HS-27A (cell line): ENCODE results near the gene SLC2A9.

Source experiments
- DNase-seq: peaks from one replicate; pipeline ENCODE4 v3.0.0-alpha.2; 2012; ENCODE audit warnings: low read depth, missing footprints

SLC2A9 gene

DNA sequence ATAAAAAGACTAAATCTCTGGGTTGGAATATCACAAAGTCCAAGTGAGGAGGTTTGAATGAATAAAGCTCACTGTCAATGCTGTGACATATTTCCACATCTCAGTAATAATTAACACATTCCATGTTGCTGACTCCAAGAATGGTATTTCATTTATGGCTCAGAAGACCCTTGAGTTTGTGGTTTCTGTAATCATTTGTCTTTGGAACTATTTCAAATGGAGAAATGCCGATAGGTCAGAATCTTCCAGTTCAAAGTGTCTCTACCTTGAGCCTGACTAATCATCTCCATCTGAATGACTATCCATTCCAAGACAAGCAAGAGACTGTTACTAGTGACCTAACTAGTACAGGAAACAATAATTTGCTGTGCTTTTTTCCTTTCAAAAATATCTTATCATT lies 24.2 kb upstream of the SLC2A9 start:
- DNase-seq, result no peak

DNA sequence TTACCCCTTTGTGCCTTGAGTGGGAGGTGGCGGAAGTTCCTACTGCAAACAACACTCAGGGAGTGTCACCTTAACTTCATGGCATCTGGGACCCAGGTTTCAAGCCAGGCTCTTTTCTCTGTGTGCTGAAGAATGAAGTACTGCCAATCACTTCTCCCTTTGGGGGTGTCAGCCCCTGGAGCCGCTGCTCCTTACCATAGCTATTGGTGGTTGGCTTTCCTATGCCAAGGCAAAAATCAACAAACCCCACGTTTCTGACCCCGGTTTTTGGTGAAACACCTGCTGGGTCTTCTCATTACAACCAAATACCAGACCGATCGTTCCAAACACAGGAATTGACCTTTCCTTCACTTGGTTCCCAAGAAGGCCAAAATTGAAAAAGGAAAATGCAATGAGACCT lies 19.7 kb upstream of the SLC2A9 start:
- no peak for DNase-seq

DNA sequence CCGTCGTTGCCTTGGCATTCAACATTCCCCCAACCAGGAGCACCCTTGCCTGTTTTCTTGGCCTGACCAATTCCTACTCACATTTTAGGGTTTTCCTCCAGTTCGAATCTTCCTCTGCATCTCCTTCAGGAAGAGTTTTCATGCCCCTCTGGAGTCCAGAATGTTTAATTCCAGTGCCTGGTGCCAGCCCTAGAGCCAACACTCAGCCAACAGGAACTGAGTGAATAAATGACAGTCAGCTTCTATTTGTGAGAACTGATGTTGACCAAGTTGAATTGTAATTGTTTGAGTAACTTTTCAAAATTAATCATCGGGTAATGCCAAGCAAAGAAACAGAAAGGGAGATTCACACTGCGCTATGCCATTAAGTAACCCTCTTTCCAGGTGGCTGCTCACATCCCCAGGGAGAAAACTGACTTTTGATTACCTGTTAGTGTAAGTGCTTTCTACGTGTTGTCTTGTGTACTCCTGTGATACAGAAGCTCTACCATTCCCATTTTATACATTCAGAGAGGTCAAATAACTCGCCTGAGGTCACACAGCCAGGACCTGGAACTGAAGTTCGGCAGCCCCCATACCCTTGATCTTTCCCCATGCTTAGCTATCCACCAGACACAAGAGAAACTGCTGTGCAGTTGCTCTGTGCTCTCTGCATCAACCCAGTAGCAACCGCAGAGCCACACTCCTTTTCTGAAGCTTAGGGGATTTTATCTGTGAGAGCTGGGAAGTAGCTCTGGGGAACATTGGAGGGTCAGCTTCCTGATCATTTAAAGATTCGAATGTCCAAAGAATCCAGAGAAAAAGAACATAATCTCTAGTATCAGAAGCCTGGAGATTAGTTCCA lies 19.0 kb upstream of the SLC2A9 start:
- no peak for DNase-seq

DNA sequence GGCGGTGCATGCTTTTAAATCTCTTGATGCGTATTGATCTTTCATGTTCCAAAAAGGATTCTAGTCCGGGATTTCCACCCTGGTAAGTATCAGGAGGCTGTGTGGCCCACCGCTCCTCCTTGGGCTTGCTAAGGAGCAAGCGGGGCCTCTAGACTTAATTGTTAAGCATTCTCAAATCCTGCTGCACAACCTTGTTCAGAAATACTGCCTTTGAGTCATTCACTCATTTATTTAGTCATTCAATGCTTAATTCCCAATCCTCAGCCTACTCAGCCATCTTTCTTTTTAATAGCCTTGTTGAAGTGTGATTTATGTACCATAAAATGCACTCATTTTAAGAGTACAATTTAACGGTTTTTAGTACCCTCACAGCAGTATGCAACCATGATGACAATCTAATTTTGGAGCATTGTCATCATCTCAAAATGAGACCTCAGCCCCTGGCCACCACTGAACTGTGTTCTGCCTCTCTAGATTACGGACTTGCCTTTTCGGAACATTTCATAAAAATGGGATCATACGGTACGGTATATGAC lies 15.6 kb upstream of the SLC2A9 start:
- DNase-seq, result no peak

DNA sequence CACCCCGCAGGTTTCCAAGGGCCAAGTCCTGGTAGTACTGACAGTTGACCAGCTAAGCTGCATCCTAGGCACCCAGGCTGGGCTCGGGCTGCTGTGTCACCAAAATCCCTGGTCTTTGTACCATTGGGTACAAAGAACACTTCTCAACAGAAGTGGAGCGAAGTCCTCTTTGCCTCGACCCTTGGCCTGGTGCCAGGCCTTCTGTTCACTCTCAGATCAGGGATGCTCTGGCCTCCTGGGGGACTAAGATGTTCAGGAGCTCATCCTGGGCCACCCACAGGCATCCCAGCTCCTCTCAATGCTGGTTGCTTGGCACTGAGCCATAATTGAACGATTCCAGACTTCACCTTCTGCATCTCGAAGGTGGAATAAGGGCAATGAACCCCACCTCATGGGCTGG lies 13.8 kb upstream of the SLC2A9 start:
- no peak for DNase-seq

DNA sequence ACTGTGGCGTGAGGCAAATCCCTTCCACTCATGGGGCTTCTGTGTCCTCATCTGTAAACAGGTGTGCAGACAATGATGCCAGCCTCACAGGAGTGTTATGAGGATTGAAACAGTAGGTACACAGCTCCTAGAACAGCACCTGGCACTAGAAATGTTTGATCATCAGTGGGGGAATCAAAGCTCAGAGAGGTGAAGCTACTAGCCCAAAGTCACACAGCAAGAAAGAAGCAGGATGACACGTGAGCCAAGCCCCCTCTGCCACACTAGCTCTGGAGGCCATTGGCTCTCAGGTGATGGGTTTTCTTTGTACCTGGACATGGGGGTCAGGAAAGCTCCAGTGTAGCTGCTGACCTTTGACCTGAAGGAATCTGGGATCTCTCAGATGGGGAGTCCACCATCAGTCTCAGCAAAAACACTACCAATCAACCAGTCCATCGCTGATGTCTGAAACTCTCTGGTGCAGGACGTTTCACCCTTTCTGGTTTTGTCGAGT lies 13.4 kb upstream of the SLC2A9 start:
- DNase-seq, result no peak

DNA sequence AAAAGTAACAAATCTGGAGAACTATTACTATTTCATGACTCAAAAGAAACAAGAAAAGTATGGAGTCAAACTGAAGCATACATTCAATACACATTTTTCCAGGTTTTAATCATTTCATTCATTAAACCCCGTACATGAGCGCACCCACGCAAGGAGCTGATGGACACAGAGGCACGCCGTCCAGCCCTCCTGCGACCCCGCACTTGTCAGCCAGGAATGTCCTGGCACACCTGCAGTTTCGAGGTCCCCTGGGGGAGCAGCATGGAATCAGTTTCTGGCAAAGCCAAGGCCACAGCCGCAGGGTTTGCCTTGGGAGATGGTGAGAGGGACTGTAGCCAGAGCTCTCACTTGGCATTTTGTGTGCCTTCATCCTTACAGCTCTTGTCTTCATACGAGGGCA lies 12.8 kb upstream of the SLC2A9 start:
- no peak for DNase-seq

DNA sequence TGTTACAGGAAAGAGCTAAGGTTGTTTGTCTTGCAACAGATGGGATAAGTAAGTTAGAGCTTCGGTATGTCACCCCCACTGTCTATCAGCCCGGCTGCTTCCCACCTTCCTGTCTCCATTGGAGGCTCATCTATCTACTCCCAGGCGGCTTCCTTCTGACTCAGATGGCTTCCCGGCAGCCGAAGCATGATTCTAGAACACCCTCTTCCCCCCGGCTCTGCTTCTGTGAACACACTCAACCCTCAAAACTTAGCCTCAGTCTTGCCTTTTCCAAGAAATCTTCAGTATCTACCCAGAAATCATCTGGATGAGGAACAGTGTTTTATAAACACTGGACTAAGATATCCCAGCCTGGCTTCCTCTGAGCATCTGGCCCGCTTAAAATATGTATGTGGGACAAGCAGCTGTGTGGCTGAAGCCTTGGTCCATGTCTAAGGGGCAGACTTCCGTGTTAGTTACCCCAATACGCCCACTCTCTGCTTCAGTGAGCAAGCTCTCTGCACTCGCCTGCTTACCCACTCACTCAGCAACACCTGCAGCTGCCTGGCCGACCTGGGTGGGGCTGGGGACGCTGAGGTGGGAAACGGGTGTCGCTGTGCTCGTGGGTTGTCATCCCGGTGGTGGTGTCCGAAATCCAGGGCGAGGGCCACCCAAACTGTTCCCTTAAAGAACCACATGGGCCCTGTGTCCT lies 12.0 kb upstream of the SLC2A9 start:
- no peak for DNase-seq

DNA sequence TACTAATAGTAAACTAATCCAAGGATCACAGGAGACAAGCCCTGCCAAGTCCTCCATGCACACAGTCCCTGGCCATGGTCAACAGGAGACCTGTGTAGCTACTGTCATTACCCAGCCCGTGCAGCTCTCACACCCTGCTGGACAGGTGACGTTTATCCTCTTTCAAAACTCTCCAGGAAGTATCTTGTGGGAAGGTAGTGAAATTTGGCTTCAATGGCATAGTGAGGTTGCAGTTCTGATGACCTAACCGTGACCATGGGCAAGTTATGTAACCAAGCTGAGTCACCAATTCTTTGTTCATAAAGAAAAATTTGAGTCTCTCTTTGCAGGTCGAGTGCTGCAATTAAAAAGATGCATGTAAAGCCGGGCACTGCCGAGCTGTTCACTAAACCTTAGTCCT lies 11.3 kb upstream of the SLC2A9 start:
- DNase-seq, result no peak

DNA sequence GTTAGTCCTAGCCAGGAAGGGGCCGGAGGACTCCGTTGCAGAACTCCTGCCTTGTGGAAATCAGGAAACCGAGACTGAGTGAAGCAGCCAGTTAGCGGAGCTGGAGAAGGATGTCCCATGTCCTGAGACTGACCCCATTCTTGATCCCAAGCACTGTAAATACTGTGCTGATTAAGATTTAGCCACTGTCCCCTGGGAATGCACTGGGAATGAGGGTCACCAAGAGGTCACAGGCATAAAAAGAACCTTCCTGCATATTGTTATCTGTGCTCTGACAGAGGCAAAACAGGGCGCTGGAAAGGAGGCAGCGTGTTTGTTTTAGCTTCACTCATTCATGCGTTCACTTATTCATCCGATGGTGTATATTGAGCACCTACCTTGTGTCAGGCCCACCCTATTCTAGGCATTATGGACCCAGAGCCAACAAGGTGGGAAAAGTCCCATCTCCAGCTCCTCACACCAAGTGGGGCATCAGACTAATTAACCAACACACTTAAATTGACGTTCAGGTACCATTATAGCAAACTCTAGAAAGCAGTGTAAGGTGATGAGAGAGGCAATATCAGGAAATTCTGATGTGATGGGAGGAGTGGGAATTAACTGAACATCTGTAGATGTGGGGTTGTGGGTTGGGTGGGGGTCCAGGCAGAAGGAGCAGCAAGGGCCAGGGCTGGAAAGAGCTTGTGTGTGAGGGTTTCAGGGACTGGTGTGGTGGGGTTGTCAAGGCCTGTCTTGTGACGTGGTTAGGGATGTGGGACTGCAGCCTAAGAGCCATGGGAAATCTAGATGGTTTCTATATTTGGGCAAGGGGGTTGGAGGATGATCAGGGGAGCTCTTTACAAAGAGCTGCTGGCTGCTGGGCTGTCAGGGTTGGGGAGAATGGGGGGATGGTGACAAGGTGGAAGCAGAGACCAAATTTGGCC lies 10.6 kb upstream of the SLC2A9 start:
- no peak for DNase-seq

DNA sequence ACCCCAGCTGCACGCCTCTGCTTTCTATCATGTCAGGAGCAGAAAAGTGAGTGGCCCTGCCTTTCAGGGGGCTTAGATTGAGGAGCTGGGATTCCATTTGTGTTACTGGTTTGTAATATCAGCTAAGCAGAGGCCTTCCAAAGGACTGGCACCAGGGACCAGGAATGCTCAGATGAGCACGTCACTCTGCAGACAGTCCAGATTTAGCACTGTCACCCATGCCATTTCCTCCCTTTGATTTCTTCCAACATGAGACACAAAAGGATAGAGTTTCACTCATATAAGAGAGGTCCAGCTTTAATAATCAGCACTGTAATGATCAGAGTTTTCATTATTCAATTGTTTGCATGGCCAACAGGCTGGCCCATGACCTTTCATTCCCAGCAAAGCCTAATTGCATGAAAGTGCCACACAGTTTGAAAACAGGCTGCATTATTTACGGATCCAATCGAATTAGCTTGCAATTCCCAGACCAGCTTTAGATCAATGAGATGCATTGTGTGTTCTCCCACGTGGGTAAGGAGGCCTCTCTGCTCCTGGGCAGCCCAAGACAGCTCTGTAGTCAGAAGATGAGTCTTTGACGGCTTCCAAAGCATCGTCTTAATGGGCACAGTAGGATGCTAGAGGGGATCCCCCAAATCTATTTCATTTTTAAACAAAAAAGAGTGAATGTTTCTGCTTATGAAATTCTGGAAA lies 9.8 kb upstream of the SLC2A9 start:
- no peak for DNase-seq

DNA sequence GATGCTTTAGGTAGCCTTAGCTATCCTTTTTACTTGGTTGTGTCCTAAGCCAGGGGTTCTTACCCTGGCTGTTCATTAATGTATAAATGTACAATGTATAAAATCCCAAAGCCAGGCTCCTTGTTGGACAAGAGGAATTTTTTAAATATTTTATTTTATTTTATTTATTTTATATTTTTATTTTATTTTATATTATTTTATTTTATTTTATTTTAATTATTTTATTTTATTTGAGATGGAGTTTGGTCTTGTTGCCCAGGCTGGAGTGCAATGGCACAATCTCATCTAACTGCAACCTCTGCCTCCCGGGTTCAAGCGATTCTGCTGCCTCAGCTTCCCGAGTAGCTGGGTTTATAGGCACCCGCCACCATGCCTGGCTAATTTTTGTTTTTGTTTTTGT lies 8.1 kb upstream of the SLC2A9 start:
- DNase-seq, result no peak

DNA sequence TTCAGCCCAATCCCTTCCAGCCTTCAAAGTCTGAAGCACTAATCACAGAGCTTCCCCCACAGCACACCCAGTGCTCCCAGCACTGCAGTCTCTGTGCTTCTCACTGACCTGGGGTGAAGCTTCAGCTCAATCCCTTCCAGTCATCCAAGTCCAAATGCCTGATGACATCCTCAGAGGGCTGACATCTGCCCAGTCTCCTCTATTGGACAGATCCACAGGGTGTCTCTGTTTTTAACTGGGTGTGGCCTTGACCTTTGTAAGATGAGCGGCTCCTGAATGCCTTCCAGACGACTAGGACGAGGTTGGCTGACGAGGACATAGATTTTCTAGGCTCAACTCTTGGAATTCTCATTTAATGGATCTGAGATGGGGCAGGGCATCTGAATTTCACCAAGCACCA lies 7.6 kb upstream of the SLC2A9 start:
- DNase-seq, result no peak

DNA sequence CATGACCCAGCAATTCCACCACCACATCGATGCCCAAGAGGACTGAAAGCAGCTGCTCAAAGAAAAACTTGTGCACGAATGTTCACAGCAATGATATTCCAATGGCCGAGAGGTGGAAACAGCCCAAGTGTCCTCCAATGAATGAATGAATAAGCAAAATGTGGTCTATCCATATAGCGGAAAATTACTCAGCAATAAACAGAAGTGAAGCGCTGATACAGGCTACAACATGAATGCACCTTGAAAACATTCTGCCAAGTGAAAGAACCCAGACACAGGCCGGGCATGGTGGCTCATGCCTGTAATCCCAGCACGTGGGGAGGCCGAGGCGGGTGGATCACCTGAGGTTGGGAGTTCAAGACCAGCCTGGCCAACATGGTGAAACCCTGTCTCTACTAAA lies 5.2 kb upstream of the SLC2A9 start:
- no peak for DNase-seq

DNA sequence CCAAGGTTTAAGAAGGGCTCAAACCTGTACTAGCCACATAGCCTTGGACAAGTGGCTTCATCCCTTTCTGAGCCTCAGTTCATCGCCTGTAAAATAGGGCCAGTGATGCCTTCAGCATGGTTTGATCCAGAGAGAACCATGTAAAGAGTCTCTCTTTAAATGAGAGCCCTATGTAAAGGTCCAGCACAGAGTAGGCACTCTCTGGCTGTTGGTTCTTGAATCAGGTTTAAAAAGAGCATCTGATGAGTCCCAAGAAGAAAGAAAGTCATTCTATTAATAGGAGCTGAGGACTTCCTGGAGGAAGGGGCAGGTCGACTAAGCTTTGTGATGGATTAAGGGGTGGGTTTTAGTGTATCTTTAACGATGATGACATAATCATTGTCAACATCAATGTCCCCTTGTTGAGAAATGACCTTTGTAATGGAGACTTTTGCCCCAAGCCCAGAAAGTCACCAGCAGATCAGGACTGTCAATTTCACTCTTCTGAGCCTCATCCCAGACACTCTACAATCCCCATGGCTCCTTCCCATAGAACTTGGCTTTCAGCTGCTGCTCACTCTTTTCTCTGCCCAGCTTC lies 4.0 kb upstream of the SLC2A9 start:
- DNase-seq, result no peak

DNA sequence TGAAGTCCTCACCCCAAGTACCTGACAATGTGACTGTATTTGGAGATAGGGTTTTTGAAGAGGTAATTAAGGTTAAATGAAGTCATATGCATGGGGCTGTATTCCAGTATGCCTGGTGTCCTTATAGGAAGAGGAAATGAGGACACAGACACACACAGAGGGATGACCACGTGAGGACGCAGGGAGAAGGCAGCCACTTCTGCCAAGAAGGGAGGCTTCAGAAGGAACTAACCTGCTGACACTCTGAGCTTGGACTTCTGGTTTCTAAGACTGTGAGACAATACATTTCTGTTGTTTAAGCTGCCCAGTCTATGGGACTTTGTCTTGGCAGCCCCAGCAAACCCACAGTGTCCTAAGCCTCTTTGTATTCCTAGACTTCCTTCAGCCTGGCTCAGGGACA lies 3.0 kb upstream of the SLC2A9 start:
- no peak for DNase-seq

DNA sequence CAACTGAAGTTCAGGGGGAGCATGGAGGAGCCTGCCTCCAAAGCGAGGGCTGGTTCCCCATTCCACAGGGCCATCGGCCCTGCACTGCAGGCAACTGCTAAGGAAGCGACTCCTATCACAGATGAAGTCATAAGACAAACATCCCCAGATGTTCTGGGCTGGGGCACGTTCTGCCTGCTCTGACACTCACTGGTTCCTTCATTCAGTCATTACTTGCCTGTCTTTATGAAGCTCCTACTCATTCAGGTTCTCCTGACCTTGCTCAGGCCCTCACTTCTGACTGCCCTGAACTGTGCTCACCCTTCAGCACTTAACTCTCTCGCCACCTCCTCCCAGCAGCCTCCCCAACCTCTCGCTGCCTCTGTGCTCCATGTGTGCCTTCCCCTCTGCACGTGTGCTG lies 2.5 kb upstream of the SLC2A9 start:
- no peak for DNase-seq

DNA sequence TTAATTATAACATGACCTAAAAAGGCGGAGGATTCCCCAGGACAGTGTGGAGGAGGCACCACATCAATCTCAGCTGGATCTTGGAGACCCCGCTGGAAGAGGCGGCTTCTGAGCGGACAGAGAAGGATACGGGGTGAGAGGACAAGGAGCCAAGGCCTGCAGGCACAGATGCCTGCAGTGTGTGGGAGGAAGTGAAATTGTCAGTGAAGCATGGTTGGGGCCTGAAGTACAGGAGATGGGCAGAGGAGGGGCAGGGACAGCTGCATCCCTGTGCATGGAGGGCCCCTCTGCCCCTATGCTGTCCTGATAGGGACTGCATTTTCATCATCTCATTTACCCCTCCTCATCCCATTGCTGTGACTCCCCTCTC lies 1.7 kb upstream of the SLC2A9 start:
- no peak for DNase-seq

DNA sequence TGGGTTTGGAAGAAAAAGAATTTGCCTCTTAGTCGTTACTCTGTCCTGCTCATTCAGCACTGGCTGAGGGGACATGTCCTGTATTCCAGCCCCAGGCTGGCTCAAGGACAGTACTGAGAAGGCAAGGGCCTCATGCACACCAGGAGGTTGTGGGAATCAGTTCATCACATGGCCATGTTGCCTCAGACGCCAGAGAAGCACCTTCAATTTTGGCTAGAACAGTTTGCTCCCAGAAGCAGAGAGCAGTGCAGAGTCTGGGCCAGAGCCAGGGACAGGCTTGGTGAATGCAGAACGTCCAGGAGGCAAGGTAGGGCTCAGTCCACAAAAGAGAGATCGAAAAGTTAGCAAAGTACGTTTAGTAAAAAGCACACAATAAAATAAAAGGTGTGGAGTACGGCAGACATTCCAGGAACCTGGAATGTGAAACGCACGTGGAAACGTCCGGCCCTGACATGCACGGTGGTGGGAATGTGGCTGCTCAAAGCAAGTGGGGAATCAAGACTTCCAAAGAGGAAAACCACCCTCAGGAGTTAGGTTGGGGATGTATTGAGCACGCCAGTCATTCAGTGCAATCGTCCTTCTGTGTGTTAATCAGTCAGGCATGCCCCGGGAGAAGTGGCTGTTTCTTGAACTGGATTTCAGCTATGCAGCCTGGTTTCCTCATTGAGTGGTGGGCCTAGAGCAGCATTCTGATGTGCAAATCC lies 1.2 kb upstream of the SLC2A9 start:
- no peak for DNase-seq

DNA sequence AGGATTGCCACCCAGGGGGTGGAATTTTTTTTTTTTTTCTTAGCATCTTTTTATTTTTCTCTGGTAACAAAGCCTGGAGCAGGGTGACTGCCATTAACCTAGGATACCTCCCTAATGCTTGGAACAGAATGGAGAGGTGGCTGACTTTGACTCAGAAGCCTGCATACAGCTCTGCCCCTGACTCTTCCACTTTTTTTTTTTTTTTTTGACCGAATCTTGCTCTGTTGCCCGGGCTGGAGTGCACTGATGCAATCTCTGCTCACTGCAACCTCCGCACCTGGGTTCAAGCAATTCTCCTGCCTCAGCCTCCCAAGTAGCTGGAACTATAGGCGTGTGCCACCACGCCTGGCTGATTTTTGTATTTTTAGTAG lies 341 bp upstream of the SLC2A9 start:
- DNase-seq, result no peak

DNA sequence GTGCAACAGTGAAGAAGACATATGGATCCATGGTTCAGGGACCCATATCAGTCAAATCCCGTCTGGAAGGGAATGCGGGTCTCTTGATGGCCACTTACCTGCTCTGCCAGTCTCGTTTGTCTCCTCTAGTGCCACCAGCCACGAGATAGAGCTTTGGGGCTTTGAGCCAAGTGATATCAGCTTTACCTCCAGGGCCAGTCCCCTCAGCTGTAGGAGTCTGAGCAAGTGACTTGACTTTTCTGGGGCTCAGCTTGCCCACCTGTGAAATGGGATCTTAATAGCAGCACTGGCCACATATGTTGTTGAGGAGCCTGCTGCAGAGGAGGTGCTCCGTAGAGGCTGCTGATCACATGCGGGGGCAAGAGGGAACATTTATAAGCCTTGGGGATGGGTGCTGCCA lies 1.2 kb downstream of the SLC2A9 start:
- DNase-seq, result no peak
